Measurements from ENCODE around the gene SPDL1. TPM values are rescaled to one million over a fixed set of nuclear protein-coding genes. Genes with fewer than 3 reads are reported as not detected.

The SPDL1 gene
- total and polyA plus RNA-seq, 4 donors, result 0.89 to 11.5 (median 3.0) TPM

GRCh38 chr5:169637549-169638121 lies 54.1 kb downstream of the SPDL1 start:
- no peak overlapping the region for H3K9ac ChIP-seq (ENCODE audit: low read depth in 1 of 2, low read length in 2 of 2)
- peaks cover 0 to 3% (median 0%) of the 10 kb centered on the region in 4 donors for H3K4me1 ChIP-seq (ENCODE audit: control insufficient read depth in 4 of 4, insufficient read depth in 4 of 4, low read length in 3 of 4)
- H3K27me3 ChIP-seq (ENCODE audit: control insufficient read depth in 4 of 4, insufficient read depth in 4 of 4, low read length in 3 of 4), result peaks cover 0 to 3% (median 0%) of the 10 kb centered on the region in 4 donors
- no peaks in the 10 kb centered on the region for H3K36me3 ChIP-seq (ENCODE audit: control insufficient read depth in 4 of 4, insufficient read depth in 3 of 4, low read depth in 1 of 4, low read length in 3 of 4)
- TF ChIP-seq HNF4A (conservative IDR thresholded peaks at IDR 0.05) (no peak), YY1 (IDR thresholded peaks at IDR 0.05) (no peak), EGR1 (IDR thresholded peaks at IDR 0.05; ENCODE audit: low read depth in 2 of 2) (no peak), MAX (IDR thresholded peaks at IDR 0.05) (no peak), ZBTB33 (IDR thresholded peaks at IDR 0.05) (no peak)
- 17% methylated on average over 18 of the region's 18 CpGs for WGBS
- H3K4me3 ChIP-seq (ENCODE audit: low read depth in 1 of 3, low read length in 3 of 3), result peak overlapping the region in 2 of 3 donors; percentile 29 to 47
- peak overlapping the region; percentile 28 to 62 for H3K27ac ChIP-seq (ENCODE audit: low read depth in 1 of 2, low read length in 2 of 2)
- peaks cover 0 to 8% (median 2%) of the 10 kb centered on the region in 4 donors for H3K9me3 ChIP-seq (ENCODE audit: control insufficient read depth in 4 of 4, low read length in 3 of 4)
- DNase-seq (ENCODE audit: low spot score), result no peak

GRCh38 chr5:169641253-169641652 lies 57.7 kb downstream of the SPDL1 start:
- no peak overlapping the region for H3K27ac ChIP-seq (ENCODE audit: low read depth in 1 of 2, low read length in 2 of 2)
- H3K36me3 ChIP-seq (ENCODE audit: control insufficient read depth in 4 of 4, insufficient read depth in 3 of 4, low read depth in 1 of 4, low read length in 3 of 4), result no peaks in the 10 kb centered on the region
- DNase-seq (ENCODE audit: low spot score), result no peak
- peaks cover 0 to 3% (median 0%) of the 10 kb centered on the region in 4 donors for H3K27me3 ChIP-seq (ENCODE audit: control insufficient read depth in 4 of 4, insufficient read depth in 4 of 4, low read length in 3 of 4)
- no peak overlapping the region for H3K4me3 ChIP-seq (ENCODE audit: low read depth in 1 of 3, low read length in 3 of 3)
- peaks cover 0 to 3% (median 0%) of the 10 kb centered on the region in 4 donors for H3K4me1 ChIP-seq (ENCODE audit: control insufficient read depth in 4 of 4, insufficient read depth in 4 of 4, low read length in 3 of 4)
- 30% methylated on average over 6 of the region's 6 CpGs for WGBS
- H3K9ac ChIP-seq (ENCODE audit: low read depth in 1 of 2, low read length in 2 of 2), result no peak overlapping the region
- H3K9me3 ChIP-seq (ENCODE audit: control insufficient read depth in 4 of 4, low read length in 3 of 4), result peaks cover 0 to 8% (median 2%) of the 10 kb centered on the region in 4 donors
- TF ChIP-seq HNF4A (conservative IDR thresholded peaks at IDR 0.05) (no peak), EGR1 (IDR thresholded peaks at IDR 0.05; ENCODE audit: low read depth in 2 of 2) (no peak), NR2F2 (IDR thresholded peaks at IDR 0.05) (no peak)

GRCh38 chr5:169646856-169647255 lies 63.3 kb downstream of the SPDL1 start:
- no peak for DNase-seq (ENCODE audit: low spot score)
- H3K4me3 ChIP-seq (ENCODE audit: low read depth in 1 of 3, low read length in 3 of 3), result no peak overlapping the region
- no peak overlapping the region for H3K27ac ChIP-seq (ENCODE audit: low read depth in 1 of 2, low read length in 2 of 2)
- no peaks in the 10 kb centered on the region for H3K9me3 ChIP-seq (ENCODE audit: control insufficient read depth in 4 of 4, low read length in 3 of 4)
- no peak overlapping the region for H3K9ac ChIP-seq (ENCODE audit: low read depth in 1 of 2, low read length in 2 of 2)
- peaks cover 0 to 5% (median 0%) of the 10 kb centered on the region in 4 donors for H3K4me1 ChIP-seq (ENCODE audit: control insufficient read depth in 4 of 4, insufficient read depth in 4 of 4, low read length in 3 of 4)
- H3K27me3 ChIP-seq (ENCODE audit: control insufficient read depth in 4 of 4, insufficient read depth in 4 of 4, low read length in 3 of 4), result peaks cover 0 to under 1% (median 0%) of the 10 kb centered on the region in 4 donors
- TF ChIP-seq HNF4A (conservative IDR thresholded peaks at IDR 0.05) (no peak), REST (IDR thresholded peaks at IDR 0.05) (no peak), NR2F2 (IDR thresholded peaks at IDR 0.05) (no peak), MAX (IDR thresholded peaks at IDR 0.05) (no peak), JUND (IDR thresholded peaks at IDR 0.05) (no peak), EGR1 (IDR thresholded peaks at IDR 0.05; ENCODE audit: low read depth in 2 of 2) (no peak), FOXA2 (IDR thresholded peaks at IDR 0.05) (no peak), RAD21 (IDR thresholded peaks at IDR 0.05) (no peak), GABPA (IDR thresholded peaks at IDR 0.05 in 1 of 2, conservative IDR thresholded peaks at IDR 0.05 in 1 of 2) (no peak), FOXA1 (IDR thresholded peaks at IDR 0.05) (no peak)
- 73% methylated on average over 3 of the region's 3 CpGs for WGBS
- no peaks in the 10 kb centered on the region for H3K36me3 ChIP-seq (ENCODE audit: control insufficient read depth in 4 of 4, insufficient read depth in 3 of 4, low read depth in 1 of 4, low read length in 3 of 4)

Measured in liver (tissue), 9 donors.